A549 treated with AZD9567 at 1 μM for 4 hours (cell line): ENCODE results near the gene PPAN. TPM values are rescaled to one million over a fixed set of nuclear protein-coding genes. Genes with fewer than 3 reads are reported as not detected.

ENCODE experiments used
- total RNA-seq: library from RNA; stranded (reverse); fragments of 200-300 nt; extraction: Qiagen RNA extraction; gene quantifications from 5 replicates; pipeline ENCODE4 v1.2.3, GENCODE V29; 2022; ENCODE audit not compliant: insufficient read depth

PPAN gene, protein sequence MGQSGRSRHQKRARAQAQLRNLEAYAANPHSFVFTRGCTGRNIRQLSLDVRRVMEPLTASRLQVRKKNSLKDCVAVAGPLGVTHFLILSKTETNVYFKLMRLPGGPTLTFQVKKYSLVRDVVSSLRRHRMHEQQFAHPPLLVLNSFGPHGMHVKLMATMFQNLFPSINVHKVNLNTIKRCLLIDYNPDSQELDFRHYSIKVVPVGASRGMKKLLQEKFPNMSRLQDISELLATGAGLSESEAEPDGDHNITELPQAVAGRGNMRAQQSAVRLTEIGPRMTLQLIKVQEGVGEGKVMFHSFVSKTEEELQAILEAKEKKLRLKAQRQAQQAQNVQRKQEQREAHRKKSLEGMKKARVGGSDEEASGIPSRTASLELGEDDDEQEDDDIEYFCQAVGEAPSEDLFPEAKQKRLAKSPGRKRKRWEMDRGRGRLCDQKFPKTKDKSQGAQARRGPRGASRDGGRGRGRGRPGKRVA
- total RNA-seq = 34.6 to 57.9 TPM (median 51.9 TPM) in 5 replicates

DNA sequence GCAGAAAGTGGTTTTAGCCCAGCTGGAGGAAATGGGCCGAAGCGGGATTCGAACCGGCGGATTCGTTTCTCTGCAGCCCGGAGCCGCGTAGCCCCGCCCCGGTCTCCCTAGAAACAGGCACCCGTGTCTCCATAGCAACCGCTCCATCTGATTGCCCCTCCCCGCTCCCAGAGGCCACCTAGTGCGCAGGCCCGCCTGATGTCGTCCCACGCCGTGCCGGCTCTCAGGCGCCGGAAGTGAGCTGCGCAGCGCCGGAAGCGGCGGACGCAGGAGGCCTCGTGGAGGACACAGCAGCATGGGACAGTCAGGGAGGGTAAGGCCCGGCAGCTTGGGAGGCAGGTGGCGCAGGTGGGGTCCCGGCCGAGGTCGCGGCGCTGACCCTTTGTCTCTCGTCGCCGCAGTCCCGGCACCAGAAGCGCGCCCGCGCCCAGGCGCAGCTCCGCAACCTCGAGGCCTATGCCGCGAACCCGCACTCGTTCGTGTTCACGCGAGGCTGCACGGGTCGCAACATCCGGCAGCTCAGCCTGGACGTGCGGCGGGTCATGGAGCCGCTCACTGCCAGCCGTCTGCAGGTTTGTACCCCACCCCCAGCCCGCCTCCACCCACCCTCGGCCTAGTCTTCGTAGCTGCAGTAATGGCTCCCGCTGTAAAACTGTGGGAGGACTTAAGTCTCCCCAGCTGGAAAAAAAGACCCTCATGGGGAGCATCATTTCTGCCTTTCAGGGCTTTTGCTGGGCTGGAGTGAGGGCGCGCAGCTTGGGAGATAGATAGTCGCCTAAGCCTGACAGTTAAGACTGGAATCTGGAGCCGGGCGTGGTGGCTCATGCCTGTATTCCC, at the start of gene PPAN:
TSS of gene PPAN (plus strand) at position 263 of the 837 bp plus-strand sequence. CDS start at position 296, 33 bp downstream.

DNA sequence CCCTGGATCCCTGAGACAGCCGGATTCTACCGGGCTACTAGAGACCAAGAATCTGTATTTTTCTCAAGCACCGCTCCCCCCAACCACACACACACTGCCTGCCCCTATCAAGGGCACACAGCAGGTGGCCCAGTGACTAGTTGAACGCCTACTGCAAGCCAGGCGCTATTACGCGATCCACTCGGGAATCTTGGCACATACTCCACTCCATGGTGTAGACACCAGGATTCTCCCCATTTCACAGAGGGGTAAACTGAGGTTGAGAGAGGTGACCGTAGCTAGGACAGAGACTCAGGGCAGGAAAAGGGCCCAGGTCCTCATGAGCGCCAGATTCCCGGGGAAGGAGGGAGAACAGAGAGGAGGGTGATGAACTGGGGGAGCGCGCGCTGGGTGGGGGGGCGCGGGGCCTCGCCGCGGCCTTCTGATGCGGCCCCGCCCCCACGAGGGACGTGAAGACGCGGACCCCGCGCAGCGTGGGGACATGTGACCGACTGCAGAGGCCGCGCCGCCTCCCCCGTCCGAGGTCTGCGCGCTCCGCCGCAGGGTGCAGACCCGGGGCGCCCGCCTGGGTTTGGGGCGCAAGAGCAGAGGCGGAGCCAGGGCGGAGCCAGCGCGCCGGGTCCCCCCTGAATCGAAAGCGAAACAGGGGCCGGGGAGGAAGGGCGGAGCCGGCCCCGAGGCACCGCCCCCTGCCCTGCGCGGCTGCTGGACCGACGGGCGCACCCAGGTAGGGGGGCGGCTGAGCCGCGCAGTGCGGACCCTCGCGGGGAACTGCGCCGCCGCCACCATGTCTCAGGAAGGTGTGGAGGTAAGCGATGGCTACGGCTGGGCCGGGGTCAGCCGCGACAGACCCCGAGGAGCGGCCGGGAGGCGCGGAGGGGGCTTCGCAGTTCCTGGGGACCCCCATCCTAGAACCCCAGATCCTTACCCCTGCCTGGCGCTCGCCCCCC, 20.2 kb upstream of the PPAN start, which contains the start of gene SHFL:
TSS of gene SHFL (plus strand) at position 677 of the 950 bp plus-strand sequence. CDS start at position 788, 111 bp downstream.

DNA sequence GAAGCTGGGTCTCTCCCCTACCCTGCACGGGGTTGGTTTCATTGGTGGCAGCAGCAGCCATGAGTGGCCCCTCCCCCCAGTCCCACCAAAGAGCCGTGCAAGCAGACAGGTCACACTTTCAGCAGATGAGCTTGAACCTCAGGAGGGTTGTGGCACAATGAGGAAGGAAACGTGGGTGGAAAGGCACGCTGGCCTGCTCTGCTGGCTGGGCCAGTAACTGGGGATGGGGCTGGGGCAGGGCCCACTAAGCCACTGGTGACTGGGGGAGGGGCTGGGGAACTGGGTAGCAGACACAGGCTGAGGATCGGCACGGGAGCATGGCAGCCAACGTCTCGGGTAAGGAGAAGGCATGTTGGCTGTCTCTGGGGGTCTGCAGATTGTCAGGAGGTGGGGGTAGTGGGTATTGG, 5.2 kb downstream of the PPAN start, which contains the start of gene P2RY11:
TSS of gene P2RY11 (plus strand) at position 289 of the 407 bp plus-strand sequence. CDS start at position 318, 29 bp downstream.

Other genes with a start within 250 kb of the PPAN start
- 4.4 to 10.5 TPM (median 9.8 TPM) in 5 replicates for gene OLFM2, start 169.8 kb upstream of the PPAN start, total RNA-seq
- gene COL5A3, start 95.9 kb upstream of the PPAN start, total RNA-seq = 2.2 to 3.6 TPM (median 3.1 TPM) in 5 replicates
- 0.16 to 0.24 TPM (median 0.18 TPM) in 4 of 5 replicates, not detected in the other for gene RDH8, start 92.9 kb upstream of the PPAN start, total RNA-seq
- gene SHFL, start 20.0 kb upstream of the PPAN start, total RNA-seq = 4.8 to 8.3 TPM (median 6.9 TPM) in 5 replicates
- gene ANGPTL6, start 3.7 kb upstream of the PPAN start, total RNA-seq = 0.06 to 0.22 TPM (median 0.13 TPM) in 4 of 5 replicates, not detected in the other
- gene P2RY11, start 5.3 kb downstream of the PPAN start, total RNA-seq = 3.1 to 11.8 TPM (median 8.1 TPM) in 5 replicates
- 160 to 183 TPM (median 169 TPM) in 5 replicates for gene EIF3G, start 13.5 kb downstream of the PPAN start, total RNA-seq
- gene DNMT1, start 88.6 kb downstream of the PPAN start, total RNA-seq = 62.9 to 71.3 TPM (median 69.5 TPM) in 5 replicates
- 0.57 to 1.6 TPM (median 0.65 TPM) in 5 replicates for gene S1PR2, start 125.0 kb downstream of the PPAN start, total RNA-seq
- gene MRPL4, start 145.9 kb downstream of the PPAN start, total RNA-seq = 51.0 to 77.2 TPM (median 72.9 TPM) in 5 replicates
- gene ICAM1, start 164.8 kb downstream of the PPAN start, total RNA-seq = 2.5 to 5.6 TPM (median 4.7 TPM) in 5 replicates
- gene ICAM4, start 180.6 kb downstream of the PPAN start, total RNA-seq = 0.06 to 0.20 TPM (median 0.09 TPM) in 4 of 5 replicates, not detected in the other
- 0.46 to 1.4 TPM (median 1.1 TPM) in 4 of 5 replicates, not detected in the other for gene ICAM5, start 183.6 kb downstream of the PPAN start, total RNA-seq
- gene ZGLP1, start 203.5 kb downstream of the PPAN start, total RNA-seq = 2.1 to 3.4 TPM (median 2.3 TPM) in 4 of 5 replicates, not detected in the other
- 19.6 to 34.8 TPM (median 31.5 TPM) in 5 replicates for gene FDX2, start 209.7 kb downstream of the PPAN start, total RNA-seq
- gene RAVER1, start 227.2 kb downstream of the PPAN start, total RNA-seq = 20.7 to 30.9 TPM (median 30.4 TPM) in 5 replicates
- gene ICAM3, start 233.3 kb downstream of the PPAN start, total RNA-seq = 7.2 to 9.2 TPM (median 9.2 TPM) in 5 replicates